Activated CD4-positive, alpha-beta memory T cell treated with anti-CD3 and anti-CD28 coated beads, Interleukin-2, amount 10 ng/mL, durations not matched to agents 7 days and 5 days (primary cell): Measurements from ENCODE around the gene RGL2. TPM values are rescaled to one million over a fixed set of nuclear protein-coding genes. Genes with fewer than 3 reads are reported as not detected.
"Not testable (repeated sequence)": the region's sequence is repeated elsewhere in the genome, so short reads cannot be mapped to it uniquely, and the experiment has no call there.

Experiments
- CTCF ChIA-PET: fragments of 350-600 bp; sonication (Branson Sonifier 250); formaldehyde crosslinking; loops from one replicate; lab custom pipeline; 2021; ENCODE audit warnings: antibody characterized with exemption, inconsistent platforms; lab: Charles Lee
- POLR2A ChIA-PET: fragments of 350-600 bp; sonication (Branson Sonifier 250); formaldehyde crosslinking; loops from one replicate; lab custom pipeline; 2021; ENCODE audit warnings: antibody characterized with exemption; lab: Charles Lee
- DNase-seq: peaks from one replicate; pipeline ENCODE4 v3.0.0-alpha.2; 2020
- H3K27ac Mint-ChIP-seq: one replicate; pipeline ENCODE4 v1.8.0; 2021; ENCODE audit warnings: mild to moderate bottlenecking, mixed read lengths
- H3K27me3 Mint-ChIP-seq: one replicate; pipeline ENCODE4 v1.8.0; 2021; ENCODE audit warnings: mixed read lengths
- H3K36me3 Mint-ChIP-seq: one replicate; pipeline ENCODE4 v1.8.0; 2021; ENCODE audit warnings: low read depth, mixed read lengths
- H3K4me1 Mint-ChIP-seq: one replicate; pipeline ENCODE4 v1.8.0; 2021; ENCODE audit warnings: mixed read lengths
- H3K4me3 Mint-ChIP-seq: one replicate; pipeline ENCODE4 v1.8.0; 2021; ENCODE audit warnings: mild to moderate bottlenecking, mixed read lengths
- H3K9me3 Mint-ChIP-seq: one replicate; pipeline ENCODE4 v1.8.0; 2021; ENCODE audit warnings: mixed read lengths
- total RNA-seq, 2 experiments: library from RNA; stranded (reverse); gene quantifications; one replicate each; pipeline ENCODE4 v1.2.3, GENCODE V29; 2021

RGL2 gene
- total RNA-seq, 2 experiments from 2014 or later, result 44.3 to 45.1 TPM

DNA sequence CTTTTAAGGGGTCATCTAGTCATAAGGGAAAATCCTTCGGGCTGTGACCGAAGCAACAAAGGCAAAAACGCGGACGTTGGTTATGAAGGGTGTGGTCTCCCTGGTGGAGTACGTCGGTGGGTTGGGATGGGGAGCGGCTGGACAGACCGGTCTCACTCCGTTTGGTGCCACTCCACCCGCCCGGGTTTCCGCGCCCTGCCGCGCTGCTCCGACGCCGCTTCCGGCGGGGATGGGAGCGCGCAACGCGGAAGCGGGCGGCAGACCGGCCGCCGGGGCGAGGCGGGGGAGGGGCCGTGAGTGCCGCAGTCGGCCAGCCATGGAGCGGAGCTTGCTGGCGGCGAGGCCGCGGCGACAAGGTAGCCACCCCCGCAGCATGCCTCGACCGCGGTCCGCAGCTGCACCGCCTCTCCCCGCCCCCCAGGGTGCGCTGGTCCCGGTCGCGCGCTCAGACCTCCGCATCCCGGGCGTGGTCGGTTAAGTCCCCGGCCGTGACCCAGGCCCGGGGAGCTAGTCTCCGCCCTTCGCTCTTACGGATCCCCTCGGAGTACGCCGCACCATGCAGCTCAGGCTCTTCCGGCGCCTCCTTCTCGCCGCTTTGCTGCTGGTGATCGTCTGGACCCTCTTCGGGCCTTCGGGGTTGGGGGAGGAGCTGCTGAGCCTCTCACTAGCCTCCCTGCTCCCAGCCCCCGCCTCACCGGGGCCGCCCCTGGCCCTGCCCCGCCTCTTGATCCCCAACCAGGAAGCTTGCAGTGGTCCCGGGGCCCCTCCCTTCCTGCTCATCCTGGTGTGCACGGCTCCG lies 21.7 kb downstream of the RGL2 start, which contains the start of gene B3GALT4:
TSS of gene B3GALT4 (plus strand) at position 260 of the 799 bp plus-strand sequence. CDS start at position 557, 297 bp downstream.
- H3K9me3 Mint-ChIP-seq, result no peaks in the 10 kb centered on the region

DNA sequence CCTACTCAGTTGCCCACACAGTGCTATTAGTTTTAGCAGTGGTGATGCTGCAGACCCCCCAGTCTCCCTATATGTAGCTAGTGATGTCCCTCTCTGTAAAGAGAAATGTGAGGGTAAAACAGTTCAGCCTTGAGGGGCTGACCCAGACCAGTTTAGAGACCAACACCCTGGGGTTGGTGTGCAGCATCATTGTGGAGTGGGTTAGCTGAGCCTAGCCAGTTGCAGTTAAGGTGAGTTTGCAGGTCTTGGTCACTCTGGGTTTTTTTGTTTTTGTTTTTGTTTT lies 22.2 kb downstream of the RGL2 start:
- peaks cover 70% of the 10 kb centered on the region for H3K4me1 Mint-ChIP-seq
- peak overlapping the region; percentile 98 for H3K27ac Mint-ChIP-seq
- H3K4me3 Mint-ChIP-seq, result peak overlapping the region; percentile 92
- POLR2A ChIA-PET, result interaction anchor here (0.6 to 7.2 kb wide), 12 partner anchors 13 to 435 kb away, joined by 3 to 234 read pairs (median 9); partner anchors contain the start of genes PFDN6, RGL2, RING1 and TAPBP
- no peaks in the 10 kb centered on the region for H3K27me3 Mint-ChIP-seq
- DNase-seq, result no peak
- CTCF ChIA-PET, result interaction anchor here (0.6 to 2.7 kb wide), 13 partner anchors 13 to 247 kb away, joined by 3 to 21 read pairs (median 5); partner anchors contain the start of genes PFDN6, RGL2, WDR46 and ZBTB22
- no peaks in the 10 kb centered on the region for H3K9me3 Mint-ChIP-seq
- peaks cover 88% of the 10 kb centered on the region for H3K36me3 Mint-ChIP-seq

More for the DNA sequence above, 21.7 kb downstream of the RGL2 start, which contains the start of gene B3GALT4:
- Mint-ChIP-seq H3K27me3 (no peaks in the 10 kb centered on the region), H3K4me1 (peaks cover 70% of the 10 kb centered on the region), H3K36me3 (peaks cover 84% of the 10 kb centered on the region), H3K4me3 (peak within 1 kb of the TSS; percentile 92), H3K27ac (peak within 1 kb of the TSS; percentile 98)
- DNase-seq, result peak; percentile 79
- CTCF ChIA-PET, result interaction anchor here (0.6 to 2.7 kb wide), 19 partner anchors 13 to 247 kb away, joined by 3 to 21 read pairs (median 4); partner anchors contain the start of genes KIFC1, PFDN6, RGL2 and WDR46
- POLR2A ChIA-PET, result interaction anchor here (0.8 to 7.2 kb wide), 15 partner anchors 10 to 434 kb away, joined by 3 to 234 read pairs (median 6); partner anchors contain the start of genes PFDN6, RGL2, RING1 and TAPBP

GRCh38 chr6:33275795-33276580 lies 22.8 kb downstream of the RGL2 start:
- peaks cover 85% of the 10 kb centered on the region for H3K36me3 Mint-ChIP-seq
- not testable (repeated sequence) for H3K27me3 Mint-ChIP-seq, DNase-seq, H3K9me3 Mint-ChIP-seq
- POLR2A ChIA-PET, result interaction anchor here (0.6 to 7.2 kb wide), 13 partner anchors 11 to 435 kb away, joined by 3 to 234 read pairs (median 6); partner anchors contain the start of genes PFDN6, RGL2, RING1 and TAPBP
- CTCF ChIA-PET, result interaction anchor here (0.6 to 2.7 kb wide), 7 partner anchors 23 to 248 kb away, joined by 3 to 21 read pairs (median 3); partner anchors contain the start of gene RGL2
- H3K27ac Mint-ChIP-seq, result peak overlapping the region; percentile 98
- H3K4me3 Mint-ChIP-seq, result peak overlapping the region; percentile 92
- H3K4me1 Mint-ChIP-seq, result peaks cover 67% of the 10 kb centered on the region

GRCh38 chr6:33273924-33274902 lies 24.5 kb downstream of the RGL2 start:
- H3K9me3 Mint-ChIP-seq, result no peaks in the 10 kb centered on the region

DNA sequence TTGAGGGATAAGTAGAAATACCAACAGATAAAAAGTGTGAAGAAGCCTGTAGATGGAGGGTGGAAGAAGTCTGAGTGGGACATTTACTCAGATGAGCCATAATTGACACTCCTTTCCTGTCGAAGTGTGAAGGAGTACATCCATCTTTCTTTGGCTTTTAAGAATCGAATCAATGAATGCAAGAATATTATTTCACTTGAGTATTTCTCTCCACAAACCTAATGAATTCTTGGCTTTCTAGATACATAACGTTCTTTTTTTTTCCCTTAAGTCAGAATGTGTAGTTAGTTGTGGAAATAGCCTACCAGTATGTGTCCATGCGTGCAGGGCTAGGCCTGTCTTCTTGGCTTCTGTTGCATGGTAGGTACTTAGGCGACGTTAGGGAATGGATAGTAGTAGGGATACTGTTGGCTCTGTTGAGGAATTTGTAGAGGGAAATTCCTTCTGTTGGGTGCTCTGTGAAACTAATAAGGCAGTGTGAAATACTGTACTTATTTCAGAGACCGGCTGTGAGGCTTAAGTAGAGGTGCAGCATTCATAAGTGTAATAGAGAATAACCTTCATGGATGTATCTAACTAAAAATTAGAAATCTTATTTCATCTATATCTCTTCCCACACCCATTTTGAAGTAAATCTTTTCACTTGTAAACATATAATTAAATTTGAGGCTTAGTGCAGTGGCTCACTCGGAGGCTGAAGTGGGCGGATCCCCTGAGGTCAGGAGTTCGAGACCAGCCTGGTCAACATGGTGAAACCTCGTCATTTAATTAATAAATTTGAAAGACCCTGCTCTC lies 25.4 kb downstream of the RGL2 start:
- Mint-ChIP-seq H3K27me3 (no peaks in the 10 kb centered on the region), H3K9me3 (no peaks in the 10 kb centered on the region), H3K4me3 (peak overlapping the region; percentile 92), H3K4me1 (peaks cover 69% of the 10 kb centered on the region), H3K27ac (peak overlapping the region; percentile 99), H3K36me3 (peaks cover 84% of the 10 kb centered on the region)
- DNase-seq, result no peak
- ChIA-PET CTCF (interaction anchor here (1.9 kb wide), 1 partner anchor 26 kb away, joined by 10 read pairs; no protein-coding TSS in a partner anchor), POLR2A (interaction anchor here (0.6 to 4.2 kb wide), 13 partner anchors 8 to 429 kb away, joined by 3 to 76 read pairs (median 14); partner anchors contain the start of genes BAK1, CUTA, PFDN6 and PSMB8)

More at GRCh38 chr6:33273924-33274902, 24.5 kb downstream of the RGL2 start:
- no peak for DNase-seq
- ChIA-PET CTCF (interaction anchor here (1.8 kb wide), 1 partner anchor 25 kb away, joined by 5 read pairs; the partner anchor contains the start of gene RGL2), POLR2A (interaction anchor here (0.6 to 2.0 kb wide), 5 partner anchors 13 to 302 kb away, joined by 3 to 7 read pairs (median 3); partner anchors contain the start of genes CUTA, PFDN6 and WDR46)
- Mint-ChIP-seq H3K27ac (peak overlapping the region; percentile 99), H3K4me3 (peak overlapping the region; percentile 92), H3K36me3 (peaks cover 83% of the 10 kb centered on the region), H3K27me3 (no peaks in the 10 kb centered on the region), H3K4me1 (peaks cover 73% of the 10 kb centered on the region)

GRCh38 chr6:33272275-33273128 lies 26.2 kb downstream of the RGL2 start:
- Mint-ChIP-seq H3K36me3 (peaks cover 84% of the 10 kb centered on the region), H3K4me1 (peaks cover 65% of the 10 kb centered on the region)

GRCh38 chr6:33271468-33272274 lies 27.1 kb downstream of the RGL2 start, which contains the start of the genes RPS18 and VPS52:
RPS18 (plus strand) TSS chr6:33272075; CDS start chr6:33272120, 45 bp downstream.
VPS52 (minus strand) TSS chr6:33271876; CDS start chr6:33271675, 201 bp downstream.
- peaks cover 64% of the 10 kb centered on the region for H3K4me1 Mint-ChIP-seq
- H3K4me3 Mint-ChIP-seq, result peak within 1 kb of the TSS; percentile 92
- POLR2A ChIA-PET, result interaction anchor here (0.6 to 4.2 kb wide), 40 partner anchors 8 to 1313 kb away, joined by 3 to 76 read pairs (median 5); partner anchors contain the start of genes BRD2, CUTA, NELFE and PFDN6
- CTCF ChIA-PET, result interaction anchor here (0.8 to 2.2 kb wide), 12 partner anchors 11 to 440 kb away, joined by 3 to 27 read pairs (median 4); partner anchors contain the start of genes HSD17B8, PFDN6, RING1 and UQCC2
- no peaks in the 10 kb centered on the region for H3K27me3 Mint-ChIP-seq
- DNase-seq, result peak; percentile 93
- H3K27ac Mint-ChIP-seq, result peak within 1 kb of the TSS; percentile 99
- H3K36me3 Mint-ChIP-seq, result peaks cover 86% of the 10 kb centered on the region
- H3K9me3 Mint-ChIP-seq, result no peaks in the 10 kb centered on the region

More at GRCh38 chr6:33272275-33273128, 26.2 kb downstream of the RGL2 start:
- Mint-ChIP-seq H3K4me3 (peak overlapping the region; percentile 92), H3K9me3 (no peaks in the 10 kb centered on the region), H3K27ac (peak overlapping the region; percentile 99), H3K27me3 (no peaks in the 10 kb centered on the region)
- ChIA-PET POLR2A (interaction anchor here (0.7 to 4.2 kb wide), 32 partner anchors 9 to 1082 kb away, joined by 3 to 76 read pairs (median 6); partner anchors contain the start of genes BAK1, BRD2, CUTA and PFDN6), CTCF (interaction anchor here (1.3 to 2.2 kb wide), 7 partner anchors 17 to 301 kb away, joined by 3 to 27 read pairs (median 6); partner anchors contain the start of genes HSD17B8, PFDN6, RING1 and WDR46)
- no peak for DNase-seq

DNA sequence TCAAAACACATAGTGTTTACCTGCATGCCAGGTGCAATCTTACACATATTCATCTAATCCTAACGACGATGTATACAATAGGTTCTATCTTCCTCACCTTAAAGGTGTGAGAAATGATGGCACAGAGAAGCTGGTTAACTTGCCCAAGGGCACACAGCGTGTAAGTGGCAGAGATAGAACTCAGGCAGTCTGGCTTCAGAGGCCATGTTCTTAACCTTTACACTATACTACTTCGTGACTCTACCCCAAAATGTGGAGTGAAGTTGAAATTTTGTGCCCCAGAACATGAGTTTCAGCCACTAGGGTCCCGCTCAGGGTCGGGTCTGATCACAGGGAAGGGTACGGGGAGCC lies 27.6 kb downstream of the RGL2 start:
- Mint-ChIP-seq H3K27ac (peak overlapping the region; percentile 99), H3K27me3 (no peaks in the 10 kb centered on the region), H3K36me3 (peaks cover 86% of the 10 kb centered on the region), H3K9me3 (no peaks in the 10 kb centered on the region), H3K4me1 (peaks cover 58% of the 10 kb centered on the region), H3K4me3 (peak overlapping the region; percentile 92)
- ChIA-PET POLR2A (interaction anchor here (0.7 to 4.2 kb wide), 37 partner anchors 8 to 1312 kb away, joined by 3 to 76 read pairs (median 5); partner anchors contain the start of genes BRD2, CUTA, NELFE and PFDN6), CTCF (interaction anchor here (0.8 to 2.2 kb wide), 10 partner anchors 11 to 440 kb away, joined by 3 to 27 read pairs (median 4); partner anchors contain the start of genes HSD17B8, PFDN6, RING1 and UQCC2)
- DNase-seq, result no peak

- Mint-ChIP-seq H3K27me3 (no peaks in the 10 kb centered on the region), H3K36me3 (peaks cover 82% of the 10 kb centered on the region), H3K9me3 (no peaks in the 10 kb centered on the region), H3K27ac (no peak overlapping the region), H3K4me1 (peaks cover 11% of the 10 kb centered on the region), H3K4me3 (no peak overlapping the region)
- CTCF ChIA-PET, result no interaction called here
- POLR2A ChIA-PET, result interaction anchor here (0.6 to 1.6 kb wide), 3 partner anchors 8 to 35 kb away, joined by 3 to 7 read pairs (median 3); partner anchors contain the start of genes B3GALT4, RPS18 and VPS52
- no peak for DNase-seq
Observed at GRCh38 chr6:33264015-33264414, 34.7 kb downstream of the RGL2 start.
